ENCODE data around the gene PIGC. TPM values are rescaled to one million over a fixed set of nuclear protein-coding genes. Genes with fewer than 3 reads are reported as not detected.

PIGC gene
- total and polyA plus RNA-seq, 4 donors: 8.6 to 18.4 (median 13.2) TPM

GRCh38 chr1:172453153-172453545, 9.3 kb upstream of the PIGC start:
- no peak for DNase-seq (ENCODE audit: low spot score)
- no peaks in the 10 kb centered on the region for H3K27me3 ChIP-seq (ENCODE audit: control insufficient read depth in 4 of 4, insufficient read depth in 4 of 4, low read length in 3 of 4)
- TF ChIP-seq, protein P1, sequence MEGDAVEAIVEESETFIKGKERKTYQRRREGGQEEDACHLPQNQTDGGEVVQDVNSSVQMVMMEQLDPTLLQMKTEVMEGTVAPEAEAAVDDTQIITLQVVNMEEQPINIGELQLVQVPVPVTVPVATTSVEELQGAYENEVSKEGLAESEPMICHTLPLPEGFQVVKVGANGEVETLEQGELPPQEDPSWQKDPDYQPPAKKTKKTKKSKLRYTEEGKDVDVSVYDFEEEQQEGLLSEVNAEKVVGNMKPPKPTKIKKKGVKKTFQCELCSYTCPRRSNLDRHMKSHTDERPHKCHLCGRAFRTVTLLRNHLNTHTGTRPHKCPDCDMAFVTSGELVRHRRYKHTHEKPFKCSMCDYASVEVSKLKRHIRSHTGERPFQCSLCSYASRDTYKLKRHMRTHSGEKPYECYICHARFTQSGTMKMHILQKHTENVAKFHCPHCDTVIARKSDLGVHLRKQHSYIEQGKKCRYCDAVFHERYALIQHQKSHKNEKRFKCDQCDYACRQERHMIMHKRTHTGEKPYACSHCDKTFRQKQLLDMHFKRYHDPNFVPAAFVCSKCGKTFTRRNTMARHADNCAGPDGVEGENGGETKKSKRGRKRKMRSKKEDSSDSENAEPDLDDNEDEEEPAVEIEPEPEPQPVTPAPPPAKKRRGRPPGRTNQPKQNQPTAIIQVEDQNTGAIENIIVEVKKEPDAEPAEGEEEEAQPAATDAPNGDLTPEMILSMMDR (IDR thresholded peaks at IDR 0.05; ENCODE audit: low read depth, low read length, missing input control): no peak
- TF ChIP-seq HNF4G (IDR thresholded peaks at IDR 0.05) (no peak), FOXA2 (IDR thresholded peaks at IDR 0.05) (no peak), JUND (IDR thresholded peaks at IDR 0.05) (no peak), REST (IDR thresholded peaks at IDR 0.05) (no peak), EGR1 (IDR thresholded peaks at IDR 0.05; ENCODE audit: low read depth in 2 of 2) (no peak), RAD21 (IDR thresholded peaks at IDR 0.05) (no peak), FOXA1 (IDR thresholded peaks at IDR 0.05) (no peak), NR2F2 (IDR thresholded peaks at IDR 0.05) (no peak), TAF1 (conservative IDR thresholded peaks at IDR 0.05) (no peak), RXRA (IDR thresholded peaks at IDR 0.05) (no peak), YY1 (IDR thresholded peaks at IDR 0.05) (no peak), ATF3 (IDR thresholded peaks at IDR 0.05) (no peak), GABPA (IDR thresholded peaks at IDR 0.05 in 1 of 2, conservative IDR thresholded peaks at IDR 0.05 in 1 of 2) (no peak), ZBTB33 (IDR thresholded peaks at IDR 0.05) (no peak), HNF4A (conservative IDR thresholded peaks at IDR 0.05) (no peak), SP1 (IDR thresholded peaks at IDR 0.05) (no peak)
- no peak overlapping the region for H3K9ac ChIP-seq (ENCODE audit: low read depth in 1 of 2, low read length in 2 of 2)
- WGBS: 87% methylated on average over 6 of the region's 6 CpGs
- no peaks in the 10 kb centered on the region for H3K9me3 ChIP-seq (ENCODE audit: control insufficient read depth in 4 of 4, low read length in 3 of 4)
- H3K4me1 ChIP-seq (ENCODE audit: control insufficient read depth in 4 of 4, insufficient read depth in 4 of 4, low read length in 3 of 4): peaks cover 2 to 10% (median 5%) of the 10 kb centered on the region in 4 donors
- H3K36me3 ChIP-seq (ENCODE audit: control insufficient read depth in 4 of 4, insufficient read depth in 3 of 4, low read depth in 1 of 4, low read length in 3 of 4): no peaks in the 10 kb centered on the region
- no peak overlapping the region for H3K4me3 ChIP-seq (ENCODE audit: low read depth in 1 of 3, low read length in 3 of 3)
- no peak overlapping the region for H3K27ac ChIP-seq (ENCODE audit: low read depth in 1 of 2, low read length in 2 of 2)

All from liver (tissue), 9 donors.